SK-N-SH treated with all-trans-retinoic acid at 6 μM for 48 hours (cell line): Measurements from ENCODE around the gene SLC2A1.

Experiments used
- ATAC-seq: fragments of 200-7000 bp; cut with Tn5 transposase; 3 replicates; pipeline ENCODE4 v1.9.1; 2020; ENCODE audit warnings: mild to moderate bottlenecking, moderate library complexity
- ARNTL ChIP-seq: fragments of 450-650 bp; formaldehyde crosslinking; IDR thresholded peaks from 2 replicates; pipeline ENCODE4 v1.5.0; 2020; ENCODE audit warnings: low read depth, mild to moderate bottlenecking, moderate library complexity, borderline replicate concordance
- BACH2 ChIP-seq: fragments of 250-450 bp; sonication (Bioruptor Pico); IDR thresholded peaks from 2 replicates; pipeline ENCODE4 v1.9.0; 2021; ENCODE audit warnings: mild to moderate bottlenecking, borderline replicate concordance
- CREB5 ChIP-seq: fragments of 250-450 bp; sonication (Bioruptor Pico); IDR thresholded peaks from 2 replicates; pipeline ENCODE4 v1.5.1; 2020; ENCODE audit warnings: low read depth, mild to moderate bottlenecking, moderate library complexity
- CSDC2 ChIP-seq: fragments of 250-450 bp; sonication (Bioruptor Pico); IDR thresholded peaks from 2 replicates; pipeline ENCODE4 v1.5.0; 2020; ENCODE audit warnings: mild to moderate bottlenecking, moderate library complexity
- ESRRG ChIP-seq: fragments of 250-450 bp; sonication (Bioruptor Pico); IDR thresholded peaks from 2 replicates; pipeline ENCODE4 v1.6.1; 2021; ENCODE audit warnings: mild to moderate bottlenecking
- GLIS3 ChIP-seq: fragments of 250-450 bp; sonication (Bioruptor Pico); IDR thresholded peaks from 2 replicates; pipeline ENCODE4 v1.5.0; 2020; ENCODE audit warnings: mild to moderate bottlenecking, moderate library complexity
- ISL1 ChIP-seq: fragments of 250-450 bp; sonication (Bioruptor Pico); IDR thresholded peaks from 2 replicates; pipeline ENCODE4 v2.1.2; 2022; ENCODE audit warnings: mild to moderate bottlenecking, moderate library complexity
- OSR1 ChIP-seq: fragments of 250-450 bp; sonication (Bioruptor Pico); IDR thresholded peaks from 2 replicates; pipeline ENCODE4 v1.8.0; 2022; ENCODE audit warnings: moderate library complexity, mild to moderate bottlenecking, inconsistent platforms
- PATZ1 ChIP-seq: fragments of 250-450 bp; sonication (Bioruptor Pico); IDR thresholded peaks from 2 replicates; pipeline ENCODE4 v1.8.0; 2020; ENCODE audit warnings: mild to moderate bottlenecking, moderate library complexity, borderline replicate concordance
- POU6F1 ChIP-seq: fragments of 250-450 bp; sonication (Bioruptor Pico); IDR thresholded peaks from 2 replicates; pipeline ENCODE4 v1.8.0; 2021; ENCODE audit warnings: low read depth, mild to moderate bottlenecking, moderate library complexity, borderline replicate concordance
- PPARA ChIP-seq: fragments of 250-450 bp; sonication (Bioruptor Pico); IDR thresholded peaks from 2 replicates; pipeline ENCODE4 v1.5.0; 2020; ENCODE audit warnings: mild to moderate bottlenecking, borderline replicate concordance
- RARB ChIP-seq: fragments of 250-450 bp; sonication (Bioruptor Pico); IDR thresholded peaks from 2 replicates; pipeline ENCODE4 v1.8.0; 2021; ENCODE audit warnings: mild to moderate bottlenecking, moderate library complexity
- SNAI2 ChIP-seq: fragments of 250-450 bp; sonication (Bioruptor Pico); IDR thresholded peaks from 2 replicates; pipeline ENCODE4 v1.5.0; 2020; ENCODE audit warnings: mild to moderate bottlenecking, moderate library complexity
- TCF4 ChIP-seq: fragments of 250-450 bp; sonication (Bioruptor Pico); IDR thresholded peaks from 2 replicates; pipeline ENCODE4 v1.8.0; 2021; ENCODE audit warnings: mild to moderate bottlenecking, moderate library complexity, borderline replicate concordance
- TOX ChIP-seq: fragments of 250-450 bp; sonication (Bioruptor Pico); IDR thresholded peaks from 2 replicates; pipeline ENCODE4 v1.8.0; 2021; ENCODE audit warnings: mild to moderate bottlenecking, moderate library complexity, borderline replicate concordance
- ZC3H10 ChIP-seq: fragments of 250-450 bp; sonication (Bioruptor Pico); IDR thresholded peaks from 2 replicates; pipeline ENCODE4 v1.5.1; 2021; ENCODE audit warnings: mild to moderate bottlenecking, moderate library complexity
- ZFP3 ChIP-seq: fragments of 250-450 bp; sonication (Bioruptor Pico); IDR thresholded peaks from 2 replicates; pipeline ENCODE4 v1.5.0; 2020; ENCODE audit warnings: mild to moderate bottlenecking, moderate library complexity
- ZFP30 ChIP-seq: fragments of 450-650 bp; formaldehyde crosslinking; IDR thresholded peaks from 2 replicates; pipeline ENCODE4 v1.5.0; 2022; ENCODE audit warnings: mild to moderate bottlenecking, moderate library complexity
- ZNF565 ChIP-seq: fragments of 450-650 bp; formaldehyde crosslinking; conservative IDR thresholded peaks from 2 replicates; pipeline ENCODE4 v1.5.0; 2020; ENCODE audit warnings: low read depth, mild to moderate bottlenecking, moderate library complexity
- ZNF8 ChIP-seq: fragments of 450-650 bp; formaldehyde crosslinking; IDR thresholded peaks from 2 replicates; pipeline ENCODE4 v1.5.0; 2020; ENCODE audit warnings: mild to moderate bottlenecking, moderate library complexity
- TF ChIP-seq, protein P1 (sequence below): fragments of 250-450 bp; sonication (Bioruptor Pico); IDR thresholded peaks from 2 replicates; pipeline ENCODE4 v1.5.0; 2020; ENCODE audit warnings: mild to moderate bottlenecking, moderate library complexity

Gene SLC2A1

DNA sequence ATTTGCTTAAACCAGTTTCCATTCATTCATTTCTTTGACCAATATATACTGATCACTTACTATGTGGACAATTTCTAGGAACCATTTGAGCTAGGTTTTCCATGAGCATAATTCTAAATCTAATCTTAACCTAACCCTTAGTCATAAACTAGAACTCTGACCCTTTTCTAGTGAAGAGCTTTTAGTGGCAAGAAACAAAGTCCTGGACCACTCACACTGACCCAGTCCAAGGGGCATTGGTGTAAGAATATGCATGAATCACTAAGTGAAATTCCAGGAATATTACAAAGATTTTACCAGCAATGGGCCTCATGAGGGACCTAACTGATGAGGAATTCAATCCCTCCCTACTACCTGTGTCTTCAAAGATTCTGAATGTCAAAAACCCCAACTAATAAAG, 40.6 kb upstream of the SLC2A1 start:
- ATAC-seq, result no peak; the same call in 2 of the 3 replicates
- TF ChIP-seq CSDC2 (CRISPR knock-in tag) (no peak), ARNTL (CRISPR knock-in tag) (no peak), ZC3H10 (no peak), BACH2 (no peak), RARB (CRISPR knock-in tag) (no peak), CREB5 (CRISPR knock-in tag) (no peak), PATZ1 (no peak), SNAI2 (CRISPR knock-in tag) (no peak), TOX (no peak), ESRRG (CRISPR knock-in tag) (no peak), POU6F1 (CRISPR knock-in tag) (no peak)

- ATAC-seq, result no peak
- no peak for TF ChIP-seq CREB5 (CRISPR knock-in tag)
- no peak for TF ChIP-seq TCF4 (CRISPR knock-in tag)
- TF ChIP-seq SNAI2 (CRISPR knock-in tag), result no peak
- TF ChIP-seq ZFP30, result no peak
- no peak for TF ChIP-seq ESRRG (CRISPR knock-in tag)
- TF ChIP-seq ZNF565 (CRISPR knock-in tag), result no peak
- no peak for TF ChIP-seq TOX
- no peak for TF ChIP-seq ISL1
- no peak for TF ChIP-seq PPARA (CRISPR knock-in tag)
- TF ChIP-seq OSR1 (CRISPR knock-in tag), result no peak
- no peak for TF ChIP-seq GLIS3 (CRISPR knock-in tag)
- no peak for TF ChIP-seq CSDC2 (CRISPR knock-in tag)
- TF ChIP-seq ZFP3 (CRISPR knock-in tag), result no peak
- TF ChIP-seq ARNTL (CRISPR knock-in tag), result no peak
- no peak for TF ChIP-seq ZNF8 (CRISPR knock-in tag)
- TF ChIP-seq POU6F1 (CRISPR knock-in tag), result no peak
- TF ChIP-seq RARB (CRISPR knock-in tag), result no peak
- TF ChIP-seq, protein P1, sequence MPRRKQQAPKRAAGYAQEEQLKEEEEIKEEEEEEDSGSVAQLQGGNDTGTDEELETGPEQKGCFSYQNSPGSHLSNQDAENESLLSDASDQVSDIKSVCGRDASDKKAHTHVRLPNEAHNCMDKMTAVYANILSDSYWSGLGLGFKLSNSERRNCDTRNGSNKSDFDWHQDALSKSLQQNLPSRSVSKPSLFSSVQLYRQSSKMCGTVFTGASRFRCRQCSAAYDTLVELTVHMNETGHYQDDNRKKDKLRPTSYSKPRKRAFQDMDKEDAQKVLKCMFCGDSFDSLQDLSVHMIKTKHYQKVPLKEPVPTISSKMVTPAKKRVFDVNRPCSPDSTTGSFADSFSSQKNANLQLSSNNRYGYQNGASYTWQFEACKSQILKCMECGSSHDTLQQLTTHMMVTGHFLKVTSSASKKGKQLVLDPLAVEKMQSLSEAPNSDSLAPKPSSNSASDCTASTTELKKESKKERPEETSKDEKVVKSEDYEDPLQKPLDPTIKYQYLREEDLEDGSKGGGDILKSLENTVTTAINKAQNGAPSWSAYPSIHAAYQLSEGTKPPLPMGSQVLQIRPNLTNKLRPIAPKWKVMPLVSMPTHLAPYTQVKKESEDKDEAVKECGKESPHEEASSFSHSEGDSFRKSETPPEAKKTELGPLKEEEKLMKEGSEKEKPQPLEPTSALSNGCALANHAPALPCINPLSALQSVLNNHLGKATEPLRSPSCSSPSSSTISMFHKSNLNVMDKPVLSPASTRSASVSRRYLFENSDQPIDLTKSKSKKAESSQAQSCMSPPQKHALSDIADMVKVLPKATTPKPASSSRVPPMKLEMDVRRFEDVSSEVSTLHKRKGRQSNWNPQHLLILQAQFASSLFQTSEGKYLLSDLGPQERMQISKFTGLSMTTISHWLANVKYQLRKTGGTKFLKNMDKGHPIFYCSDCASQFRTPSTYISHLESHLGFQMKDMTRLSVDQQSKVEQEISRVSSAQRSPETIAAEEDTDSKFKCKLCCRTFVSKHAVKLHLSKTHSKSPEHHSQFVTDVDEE (CRISPR knock-in tag), result no peak
- TF ChIP-seq, all 23 proteins: peak for 0
Observed at GRCh38 chr1:42998386-42998785, 39.7 kb upstream of the SLC2A1 start.
